Body of pancreas (tissue), 4 donors: ENCODE data around the gene SNTG2. TPM values are rescaled to one million over a fixed set of nuclear protein-coding genes. Genes with fewer than 3 reads are reported as not detected.

Experiments
- ATAC-seq: fragments of 150-250 bp; one replicate; pipeline ENCODE4 v1.9.1; 2016
- DNase-seq, 4 donors: peaks; one replicate each; pipeline ENCODE4 v3.0.0-alpha.2; 2019
- H3K27ac ChIP-seq, 4 donors: fragments of 200-600 bp; sonication (generic); 1 replicate in 3 of 4; 2 replicates in 1 of 4; pipeline versions ENCODE4 v1.5.1 to v1.6.1; 2016 to 2019; ENCODE audit warnings: mild to moderate bottlenecking in 1 of 4, mixed read lengths in 1 of 4, moderate library complexity in 1 of 4
- H3K27me3 ChIP-seq, 2 donors: fragments of 200-600 bp; sonication (generic); one replicate each; pipeline ENCODE4 v1.6.0; 2016; ENCODE audit warnings: mild to moderate bottlenecking in 1 of 2
- H3K36me3 ChIP-seq, 2 donors: fragments of 200-600 bp; sonication (generic); replicated peaks in 1 of 2; 2 replicates each; pipeline ENCODE4 v1.5.1; 2016; ENCODE audit warnings: low read depth in 2 of 2; ENCODE audit not compliant: insufficient read depth in 1 of 2
- H3K4me1 ChIP-seq: fragments of 200-600 bp; sonication (generic); one replicate; pipeline ENCODE4 v1.6.0; 2016
- H3K4me3 ChIP-seq, 2 donors: fragments of 200-600 bp; sonication (generic); 1 replicate in 1 of 2; 2 replicates in 1 of 2; pipeline ENCODE4 v1.5.1; 2016 to 2019
- H3K9me3 ChIP-seq, 3 donors: fragments of 200-600 bp; sonication (generic); 1 replicate in 2 of 3; 2 replicates in 1 of 3; pipeline ENCODE4 v1.5.1; 2016
- CTCF ChIP-seq, 7 experiments: fragments of 450-650 bp in 4 of 7; fragments of 200-600 bp in 3 of 7; sonication (generic) in 3 of 7; IDR thresholded peaks; one replicate each; pipeline ENCODE4 v1.5.1; 2016 to 2019; ENCODE audit warnings: antibody characterized with exemption in 7 of 7
- POLR2A ChIP-seq, 3 donors: fragments of 450-650 bp; IDR thresholded peaks; one replicate each; pipeline ENCODE4 v1.6.1; 2016; ENCODE audit warnings: antibody characterized with exemption in 3 of 3, mild to moderate bottlenecking in 2 of 3
- WGBS, 2 donors: methylation state at CpG; one replicate each; pipeline ENCODE4 v1.1.5; 2017; 5-methylcytosine and 5-hydroxymethylcytosine counted together
- intact Hi-C: fragments of 100-400 bp; cut with DNase I; formaldehyde crosslinking; loops from one replicate; pipeline ENCODE4 v1.15.1; 2023
- total RNA-seq, 2 donors: library from RNA; depleted of rRNA; stranded (reverse); fragments of >200 nt; gene quantifications; one replicate each; pipeline ENCODE4 v1.1.0, GENCODE V29; 2016

The SNTG2 gene
- total RNA-seq, 2 donors from 2014 or later, result 11.9 to 18.7 TPM

- no peak overlapping the region for H3K4me3 ChIP-seq
- TF ChIP-seq CTCF (IDR thresholded peaks at IDR 0.05) (no peak), POLR2A (IDR thresholded peaks at IDR 0.05) (no peak)
- no peak overlapping the region for H3K27ac ChIP-seq
- H3K36me3 ChIP-seq, result no peaks in the 10 kb centered on the region
- H3K4me1 ChIP-seq, result no peaks in the 10 kb centered on the region
- no peaks in the 10 kb centered on the region for H3K27me3 ChIP-seq
- no peaks in the 10 kb centered on the region for H3K9me3 ChIP-seq
- WGBS, 2 donors, result 32 to 33% methylated on average over 9 of the region's 9 CpGs
- peak in 1 of 4 donors; percentile 19 for DNase-seq
- intact Hi-C loops, result no loop called here
- ATAC-seq, result no peak
These were observed 370.7 kb downstream of the SNTG2 start for GRCh38 chr2:1321321-1321720.

- Histone ChIP-seq H3K9me3 (no peaks in the 10 kb centered on the region), H3K27ac (peak overlapping the region in 2 of 4 donors; percentile 8 to 22), H3K27me3 (no peaks in the 10 kb centered on the region), H3K4me1 (no peaks in the 10 kb centered on the region), H3K36me3 (no peaks in the 10 kb centered on the region), H3K4me3 (no peak overlapping the region)
- peak; percentile 45 for ATAC-seq
- DNase-seq, result peak in 1 of 4 donors; percentile 13
- intact Hi-C loops, result no loop called here
- no peak for TF ChIP-seq CTCF (IDR thresholded peaks at IDR 0.05)
- WGBS, 2 donors, result 34 to 38% methylated on average over 2 of the region's 2 CpGs
These were observed 374.2 kb downstream of the SNTG2 start for GRCh38 chr2:1324884-1325283.

- no peak for DNase-seq
- TF ChIP-seq CTCF (IDR thresholded peaks at IDR 0.05) (no peak), POLR2A (IDR thresholded peaks at IDR 0.05) (no peak)
- Histone ChIP-seq H3K27me3 (no peaks in the 10 kb centered on the region), H3K36me3 (no peaks in the 10 kb centered on the region), H3K9me3 (peaks cover 0 to 7% (median 0%) of the 10 kb centered on the region in 3 donors), H3K4me1 (no peaks in the 10 kb centered on the region), H3K4me3 (no peak overlapping the region), H3K27ac (no peak overlapping the region)
- ATAC-seq, result no peak
- WGBS, 2 donors, result 88 to 92% methylated on average over 5 of the region's 5 CpGs
- intact Hi-C loops, result no loop called here
These were observed 378.0 kb downstream of the SNTG2 start for GRCh38 chr2:1328684-1329083.

- Histone ChIP-seq H3K4me3 (no peak overlapping the region), H3K9me3 (no peaks in the 10 kb centered on the region), H3K27ac (no peak overlapping the region), H3K27me3 (no peaks in the 10 kb centered on the region), H3K36me3 (no peaks in the 10 kb centered on the region), H3K4me1 (no peaks in the 10 kb centered on the region)
- WGBS, 2 donors, result 73 to 90% methylated on average over 9 to 10 of the region's 10 CpGs
- ATAC-seq (no peak), DNase-seq (no peak)
- TF ChIP-seq POLR2A (IDR thresholded peaks at IDR 0.05), result no peak
- no peak for TF ChIP-seq CTCF (IDR thresholded peaks at IDR 0.05)
- intact Hi-C loops, result no loop called here
These were observed 388.9 kb downstream of the SNTG2 start for GRCh38 chr2:1339388-1340140.

- 55 to 65% methylated on average over 5 of the region's 5 CpGs for WGBS, 2 donors
- H3K27me3 ChIP-seq, result no peaks in the 10 kb centered on the region
- intact Hi-C loops, result no loop called here
- H3K4me1 ChIP-seq, result no peaks in the 10 kb centered on the region
- DNase-seq, result no peak
- H3K27ac ChIP-seq, result no peak overlapping the region
- H3K4me3 ChIP-seq, result no peak overlapping the region
- TF ChIP-seq CTCF (IDR thresholded peaks at IDR 0.05) (no peak), POLR2A (IDR thresholded peaks at IDR 0.05) (no peak)
- H3K9me3 ChIP-seq, result no peaks in the 10 kb centered on the region
- H3K36me3 ChIP-seq, result no peaks in the 10 kb centered on the region
- no peak for ATAC-seq
These were observed 389.5 kb downstream of the SNTG2 start for GRCh38 chr2:1340141-1340512.
